Activated naive CD4-positive, alpha-beta T cell treated with anti-CD3 and anti-CD28 coated beads, Interleukin-2, amount 50 U/mL, for 72 hours (primary cell): Measurements from ENCODE around the gene ZNF260. TPM values are rescaled to one million over a fixed set of nuclear protein-coding genes. Genes with fewer than 3 reads are reported as not detected.

Experiments
- ATAC-seq, 2 donors: fragments of 150-1000 bp; cut with Tn5 transposase; 2 replicates each; pipeline ENCODE4 v1.10.0; 2021; ENCODE audit warnings: mild to moderate bottlenecking in 2 of 2, moderate library complexity in 2 of 2
- DNase-seq, 2 donors: peaks; one replicate each; pipeline ENCODE4 v3.0.0; 2021 to 2022; ENCODE audit warnings: low spot score in 2 of 2
- H3K27ac Mint-ChIP-seq, 2 donors: one replicate each; pipeline ENCODE4 v1.8.0; 2022; ENCODE audit warnings: mild to moderate bottlenecking in 2 of 2, mixed read lengths in 2 of 2
- H3K36me3 Mint-ChIP-seq, 2 donors: one replicate each; pipeline ENCODE4 v1.8.0; 2022; ENCODE audit warnings: mixed read lengths in 2 of 2
- H3K9me3 Mint-ChIP-seq, 2 donors: one replicate each; pipeline ENCODE4 v1.8.0; 2022; ENCODE audit warnings: mixed read lengths in 2 of 2
- total RNA-seq, 2 donors: library from RNA; stranded (reverse); gene quantifications; one replicate each; pipeline ENCODE4 v1.2.3, GENCODE V29; 2022

ZNF260 gene
- 1 to 10 TPM; 6.0 to 6.3 TPM for total RNA-seq

DNA sequence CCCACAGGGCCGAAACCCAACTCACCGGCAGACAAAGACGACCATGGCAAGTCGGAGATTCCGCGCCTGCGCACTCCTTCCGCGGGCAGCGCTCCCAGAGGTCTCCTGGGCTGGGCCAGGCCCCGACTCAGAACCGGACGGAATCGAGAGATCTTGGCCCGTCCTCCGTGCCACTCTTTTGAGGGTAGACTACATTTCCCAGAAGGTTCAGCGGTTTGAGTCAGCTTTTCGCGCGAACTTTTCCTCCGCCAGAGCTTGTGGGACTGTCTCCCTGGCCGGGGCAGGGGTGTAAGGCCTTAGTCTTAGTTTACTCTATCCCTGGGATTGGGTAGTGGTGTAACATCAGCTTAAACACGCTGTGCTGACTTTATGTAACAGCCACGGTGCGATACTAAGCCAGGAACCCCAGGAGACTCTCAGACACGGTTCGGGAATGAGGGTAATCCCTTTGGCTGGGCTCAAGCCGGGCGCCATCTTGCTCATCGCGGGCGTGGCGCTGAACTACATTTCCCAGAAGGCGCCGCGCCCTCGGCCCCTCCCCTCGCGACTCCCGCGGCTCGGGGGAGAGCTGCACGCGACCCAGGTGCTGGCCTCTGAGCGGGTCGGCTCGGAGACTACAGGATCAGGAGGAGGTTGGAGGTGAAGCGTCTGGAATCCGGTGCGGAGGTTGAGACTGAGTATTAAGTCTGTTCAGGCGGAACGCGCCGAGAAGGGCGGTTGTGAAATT, at the start of gene ZNF260:
Gene ZNF260 (minus strand): TSS at position 78 of the 727 bp plus-strand sequence. CDS start 13,033 bp downstream, outside the sequence.
- ATAC-seq (peak; percentile 90 to 94), DNase-seq (peak; percentile 90 to 93)
- H3K27ac Mint-ChIP-seq = peak within 1 kb of the TSS; percentile 95 to 100
- H3K9me3 Mint-ChIP-seq = peaks cover 18 to 19% of the 10 kb centered on the region in 2 donors
- peaks cover 44 to 71% of the 10 kb centered on the region in 2 donors for H3K36me3 Mint-ChIP-seq

DNA sequence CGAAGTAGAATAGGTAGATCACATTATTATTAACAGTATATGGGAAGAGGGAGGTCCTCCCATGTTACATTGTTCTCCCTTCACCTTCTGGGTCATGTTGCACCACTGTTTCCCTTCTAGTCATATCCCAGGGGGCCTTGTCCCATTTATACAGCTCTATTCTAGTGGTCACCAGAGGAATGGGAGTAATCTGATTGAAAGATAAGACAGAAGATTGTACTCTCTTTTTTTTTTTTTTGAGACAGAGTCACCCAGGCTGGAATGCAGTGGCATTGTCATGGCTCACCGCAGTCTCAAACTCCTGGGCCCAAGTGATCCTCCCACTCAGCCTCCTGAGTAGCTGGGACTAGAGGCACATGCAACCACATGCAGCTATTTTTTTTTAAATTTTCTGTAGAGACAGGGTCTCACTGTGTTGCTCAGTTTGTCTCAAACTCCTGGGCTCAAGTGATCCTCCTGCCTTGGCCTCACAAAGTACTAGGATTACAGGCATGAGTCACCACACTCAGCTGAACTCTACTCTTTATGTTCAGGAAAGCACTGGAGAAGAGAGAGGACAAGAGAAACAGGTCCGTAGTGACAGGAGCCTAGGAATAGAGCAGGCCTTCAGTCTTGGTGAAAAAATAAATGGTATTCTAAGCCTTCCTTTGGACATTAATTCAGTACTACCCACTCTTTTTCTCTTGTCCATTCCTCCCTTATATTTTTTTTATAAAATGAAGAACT, 49.4 kb upstream of the ZNF260 start:
- no peak for ATAC-seq
- DNase-seq = no peak
- H3K27ac Mint-ChIP-seq = no peak overlapping the region
- peaks cover 61 to 91% of the 10 kb centered on the region in 2 donors for H3K36me3 Mint-ChIP-seq
- H3K9me3 Mint-ChIP-seq = peaks cover 13 to 29% of the 10 kb centered on the region in 2 donors

DNA sequence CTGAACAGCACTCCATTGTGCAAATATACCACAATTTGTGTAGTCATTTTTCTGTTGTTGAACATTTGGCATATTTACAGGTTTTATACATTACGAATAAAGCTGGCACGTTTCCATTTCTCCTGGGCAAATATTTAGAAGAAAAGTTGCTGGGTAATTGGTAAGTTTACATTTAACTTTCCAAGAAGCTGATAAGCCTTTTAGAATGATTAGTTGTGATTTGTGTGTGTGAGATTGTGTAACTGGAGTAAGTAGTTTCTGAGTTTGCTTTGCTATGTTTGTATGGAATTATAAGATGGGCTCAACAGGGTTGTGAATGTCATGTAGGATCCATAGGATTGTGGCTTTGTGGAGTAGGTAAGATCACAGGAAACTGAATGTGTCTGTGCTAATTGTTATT, 46.7 kb upstream of the ZNF260 start:
- ATAC-seq (no peak), DNase-seq (no peak)
- Mint-ChIP-seq H3K36me3 (peaks cover 51 to 88% of the 10 kb centered on the region in 2 donors), H3K27ac (peak overlapping the region in 1 of 2 donors; percentile 94), H3K9me3 (peaks cover 8 to 25% of the 10 kb centered on the region in 2 donors)

- Mint-ChIP-seq H3K9me3 (peaks cover 9 to 22% of the 10 kb centered on the region in 2 donors), H3K36me3 (peaks cover 54 to 91% of the 10 kb centered on the region in 2 donors), H3K27ac (peak overlapping the region; percentile 94 to 97)
- DNase-seq (no peak), ATAC-seq (peak in 1 of 2 donors; percentile 0)
Observed at GRCh38 chr19:36573895-36574720, 46.0 kb upstream of the ZNF260 start.

DNA sequence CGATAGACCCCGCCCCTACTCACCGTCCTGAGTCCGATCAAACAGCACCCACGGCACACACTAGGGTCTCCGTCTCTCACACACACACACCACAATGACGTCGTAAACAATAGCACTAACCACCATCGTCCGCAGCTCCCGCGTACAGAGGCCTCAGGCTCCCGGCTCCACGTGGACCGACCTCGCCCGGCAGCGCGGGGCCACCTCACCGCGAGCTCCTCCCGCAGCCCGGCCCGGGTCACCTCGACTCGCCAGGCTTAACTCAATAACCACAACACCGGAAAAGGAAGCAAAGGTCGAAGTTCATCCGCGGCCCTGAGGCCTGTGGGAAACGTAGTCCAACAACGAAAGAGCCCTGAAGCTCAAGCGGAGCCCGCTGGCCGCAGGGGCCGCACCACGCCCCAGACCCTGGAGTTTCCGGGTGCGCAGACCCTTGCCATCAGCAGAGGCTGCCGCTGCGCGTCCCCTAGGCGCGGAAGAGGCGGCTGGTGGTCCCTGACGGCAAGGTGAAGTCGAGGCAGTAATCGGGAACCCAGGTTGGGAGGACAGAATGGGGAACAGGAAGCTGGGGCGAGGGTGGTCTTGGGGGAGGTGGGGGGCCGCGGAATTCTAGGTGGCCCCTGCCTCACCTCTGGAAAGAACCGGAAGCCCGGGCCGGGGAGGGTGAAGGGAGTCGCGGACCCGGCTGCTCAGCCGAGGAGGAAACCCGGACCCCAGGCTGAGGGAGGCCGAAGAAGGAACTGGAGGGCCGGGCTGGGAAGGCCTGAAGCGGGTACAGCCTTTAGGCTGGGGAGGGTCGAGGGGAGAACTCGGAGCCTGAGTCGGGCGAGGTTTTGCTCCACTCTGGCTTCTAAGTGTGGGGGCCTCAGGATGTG, 45.2 kb upstream of the ZNF260 start, which contains the start of gene ZNF529:
Gene ZNF529 (minus strand): TSS at position 273 of the 875 bp plus-strand sequence. CDS start 946 bp downstream, outside the sequence.
- peaks cover 14 to 26% of the 10 kb centered on the region in 2 donors for H3K9me3 Mint-ChIP-seq
- DNase-seq = peak; percentile 78 to 91
- peaks cover 59 to 92% of the 10 kb centered on the region in 2 donors for H3K36me3 Mint-ChIP-seq
- peak within 1 kb of the TSS; percentile 94 to 97 for H3K27ac Mint-ChIP-seq
- ATAC-seq = peak; percentile 96 to 97

- H3K9me3 Mint-ChIP-seq = peaks cover 20 to 26% of the 10 kb centered on the region in 2 donors
- no peak for ATAC-seq
- H3K36me3 Mint-ChIP-seq = peaks cover 65 to 94% of the 10 kb centered on the region in 2 donors
- H3K27ac Mint-ChIP-seq = peak overlapping the region; percentile 94 to 97
- no peak for DNase-seq
Observed at GRCh38 chr19:36572593-36573019, 44.5 kb upstream of the ZNF260 start.

GRCh38 chr19:36564391-36564790, 36.3 kb upstream of the ZNF260 start:
- H3K36me3 Mint-ChIP-seq = peaks cover 88 to 98% of the 10 kb centered on the region in 2 donors
- no peak overlapping the region for H3K27ac Mint-ChIP-seq
- no peak for DNase-seq
- ATAC-seq = no peak
- peaks cover 33 to 50% of the 10 kb centered on the region in 2 donors for H3K9me3 Mint-ChIP-seq

DNA sequence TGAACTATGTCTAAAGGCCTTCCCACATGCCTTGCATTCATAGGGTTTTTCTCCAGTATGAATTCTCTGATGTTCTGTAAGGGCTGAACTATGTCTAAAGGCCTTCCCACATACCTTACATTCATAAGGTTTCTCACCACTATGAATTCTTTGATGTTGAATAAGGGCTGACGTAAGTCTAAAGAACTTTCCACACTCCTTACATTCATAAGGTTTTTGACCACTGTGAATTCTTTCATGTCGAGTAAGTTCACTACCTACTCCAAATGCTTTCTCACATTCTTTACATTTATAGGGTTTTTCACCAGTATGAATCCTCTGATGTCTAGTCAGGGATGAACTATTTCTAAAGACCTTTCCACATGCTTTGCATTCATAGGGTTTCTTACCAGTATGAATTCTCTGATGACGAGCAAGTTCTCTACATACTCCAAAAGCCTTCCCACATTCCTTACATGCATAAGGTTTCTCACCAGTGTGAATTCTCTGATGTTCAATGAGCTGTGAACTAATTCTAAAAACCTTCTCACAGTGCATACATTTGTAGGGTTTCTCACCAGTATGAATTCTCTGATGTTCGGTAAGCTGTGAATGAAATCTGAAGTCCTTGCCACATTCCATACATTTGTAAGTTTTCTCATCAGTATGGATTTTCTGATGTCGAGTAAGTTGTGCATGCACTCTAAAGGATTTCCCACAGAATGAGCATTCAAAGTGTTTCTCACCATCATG, 19.1 kb upstream of the ZNF260 start:
- ATAC-seq = peak in 1 of 2 donors; percentile 16
- peaks cover 83 to 97% of the 10 kb centered on the region in 2 donors for H3K36me3 Mint-ChIP-seq

GRCh38 chr19:36528921-36529518, 949 bp upstream of the ZNF260 start:
- H3K9me3 Mint-ChIP-seq = peaks cover 14 to 15% of the 10 kb centered on the region in 2 donors
- ATAC-seq = peak in 1 of 2 donors; percentile 61
- DNase-seq = peak; percentile 14 to 57
- peaks cover 39 to 69% of the 10 kb centered on the region in 2 donors for H3K36me3 Mint-ChIP-seq
- H3K27ac Mint-ChIP-seq = peak overlapping the region; percentile 95 to 100

More for the DNA sequence above, 19.1 kb upstream of the ZNF260 start:
- Mint-ChIP-seq H3K27ac (no peak overlapping the region), H3K9me3 (peaks cover 57 to 65% of the 10 kb centered on the region in 2 donors)
- no peak for DNase-seq

GRCh38 chr19:36527873-36528193, 238 bp downstream of the ZNF260 start:
- H3K36me3 Mint-ChIP-seq = peaks cover 46 to 71% of the 10 kb centered on the region in 2 donors
- DNase-seq (no peak), ATAC-seq (no peak)
- peaks cover 22 to 23% of the 10 kb centered on the region in 2 donors for H3K9me3 Mint-ChIP-seq
- H3K27ac Mint-ChIP-seq = peak overlapping the region; percentile 95 to 100

DNA sequence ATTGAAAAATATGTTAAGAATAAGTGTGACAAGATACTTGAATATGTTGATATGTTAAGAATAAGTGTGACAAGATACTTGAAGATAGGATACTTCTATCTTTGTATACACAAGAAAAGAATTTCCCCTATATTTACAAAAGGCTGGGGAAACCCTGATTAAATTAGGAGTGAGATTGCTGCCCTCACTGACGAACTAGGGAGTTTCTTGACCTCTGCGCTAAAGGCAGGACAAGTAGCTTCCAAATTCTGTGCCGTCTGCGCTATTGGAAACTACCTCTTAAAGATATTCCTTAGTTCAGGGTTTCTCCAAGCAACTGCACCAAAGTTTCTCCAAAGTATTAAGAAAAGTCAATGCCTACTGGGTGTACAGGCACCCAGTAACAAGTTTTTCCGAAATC, 730 bp downstream of the ZNF260 start:
- no peak for DNase-seq
- ATAC-seq = no peak
- H3K36me3 Mint-ChIP-seq = peaks cover 49 to 72% of the 10 kb centered on the region in 2 donors
- peak overlapping the region; percentile 95 to 100 for H3K27ac Mint-ChIP-seq
- H3K9me3 Mint-ChIP-seq = peaks cover 24 to 27% of the 10 kb centered on the region in 2 donors

- H3K36me3 Mint-ChIP-seq = peaks cover 49 to 72% of the 10 kb centered on the region in 2 donors
- DNase-seq (no peak), ATAC-seq (no peak)
- no peak overlapping the region for H3K27ac Mint-ChIP-seq
- peaks cover 24 to 27% of the 10 kb centered on the region in 2 donors for H3K9me3 Mint-ChIP-seq
Observed at GRCh38 chr19:36526581-36526980, 1.5 kb downstream of the ZNF260 start.

DNA sequence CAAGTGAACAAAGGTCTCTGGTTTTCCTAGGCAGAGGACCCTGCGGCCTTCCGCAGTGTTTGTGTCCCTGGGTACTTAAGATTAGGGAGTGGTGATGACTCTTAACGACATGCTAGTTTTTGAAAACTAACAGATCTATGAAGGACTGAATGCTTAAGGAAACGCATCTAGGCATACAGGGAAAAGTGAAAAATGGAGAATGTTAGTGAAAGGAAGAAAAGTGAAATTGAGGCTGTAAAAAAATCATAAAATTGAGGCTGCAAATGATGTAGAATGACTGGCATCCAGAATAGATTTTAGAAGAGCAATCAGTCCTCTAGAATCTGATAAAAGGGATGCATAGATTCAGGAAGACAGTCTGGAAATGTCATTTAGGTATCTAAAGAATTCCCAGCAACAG, 3.5 kb downstream of the ZNF260 start:
- Mint-ChIP-seq H3K9me3 (peaks cover 24 to 27% of the 10 kb centered on the region in 2 donors), H3K27ac (no peak overlapping the region), H3K36me3 (peaks cover 60 to 75% of the 10 kb centered on the region in 2 donors)
- ATAC-seq (no peak), DNase-seq (no peak)

- DNase-seq (no peak), ATAC-seq (no peak)
- H3K9me3 Mint-ChIP-seq = peaks cover 35 to 43% of the 10 kb centered on the region in 2 donors
Observed at GRCh38 chr19:36514012-36514612, 14.0 kb downstream of the ZNF260 start.

More at GRCh38 chr19:36514012-36514612, 14.0 kb downstream of the ZNF260 start:
- H3K36me3 Mint-ChIP-seq = peaks cover 55 to 67% of the 10 kb centered on the region in 2 donors
- no peak overlapping the region for H3K27ac Mint-ChIP-seq
